GM23248 (cell line): ENCODE measurements around the gene GRIA1.

Source experiments
- EZH2 ChIP-seq: fragments of 200-600 bp; sonication (generic); IDR thresholded peaks from 2 replicates; pipeline ENCODE4 v1.6.1; 2018; ENCODE audit warnings: antibody characterized with exemption, mild to moderate bottlenecking; ENCODE audit not compliant: insufficient read depth, poor library complexity, severe bottlenecking
- EZH2phosphoT487 ChIP-seq: fragments of 200-600 bp; sonication (generic); IDR thresholded peaks from 2 replicates; pipeline ENCODE4 v1.6.1; 2018; ENCODE audit warnings: antibody characterized with exemption, moderate library complexity, mild to moderate bottlenecking, low read depth; ENCODE audit not compliant: insufficient read depth

- TF ChIP-seq EZH2 (no peak), EZH2phosphoT487 (no peak)
These were observed 29.7 kb downstream of the GRIA1 start for GRCh38 chr5:153520137-153520536.
